Stimulated activated CD4-positive, alpha-beta T cell treated with anti-CD3 and anti-CD28 coated beads, TNF-alpha, amount 100 ng/mL, for 1 hour (primary cell): Measurements from ENCODE around the gene ZNF22.

ENCODE experiments used
- DNase-seq, 3 donors: peaks; one replicate each; pipeline ENCODE4 v3.0.0-alpha.2; 2020; ENCODE audit warnings: low read depth in 3 of 3, low spot score in 1 of 3

Gene ZNF22

DNA sequence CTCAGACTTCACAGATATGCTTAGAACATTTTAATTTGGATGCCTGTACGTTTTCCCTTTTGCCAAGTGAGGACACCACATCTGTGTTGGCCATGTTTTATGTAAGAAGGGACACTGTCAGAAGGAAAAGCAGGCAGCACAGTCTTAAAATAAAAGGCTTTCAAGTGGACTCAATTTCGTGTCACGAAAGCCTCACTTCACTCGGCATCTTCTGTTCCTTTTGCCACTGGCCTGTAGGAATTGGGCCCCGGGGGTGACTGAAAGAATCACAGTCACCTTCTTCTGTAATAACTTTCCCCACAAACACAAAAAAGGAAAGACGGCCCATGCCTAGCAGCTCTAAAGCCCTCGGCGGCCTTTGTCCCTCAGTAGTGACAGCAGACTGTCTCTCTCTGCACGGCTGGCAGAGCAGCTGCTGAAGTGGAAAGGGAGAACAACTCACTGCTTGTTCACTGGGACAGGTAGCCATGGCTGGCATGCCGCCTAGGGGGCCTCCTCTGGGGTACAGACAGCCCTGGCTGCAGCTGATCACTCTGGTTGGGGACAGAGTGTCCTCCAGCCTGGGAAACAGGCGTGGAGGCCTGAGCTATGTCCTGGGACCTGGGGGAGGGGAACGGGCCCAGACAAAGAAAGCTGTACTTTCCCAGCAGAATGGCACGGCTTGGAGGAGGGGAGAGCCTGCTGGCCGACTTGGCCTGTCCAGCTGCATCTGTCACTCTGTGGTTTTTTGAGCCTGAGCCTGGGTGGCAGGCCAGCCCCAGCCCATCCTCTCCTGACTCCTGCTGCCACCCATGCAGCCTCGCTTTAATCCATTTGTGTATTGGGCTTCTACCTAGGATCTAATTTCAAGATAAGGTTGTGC, 36.7 kb upstream of the ZNF22 start:
- DNase-seq: no peak

DNA sequence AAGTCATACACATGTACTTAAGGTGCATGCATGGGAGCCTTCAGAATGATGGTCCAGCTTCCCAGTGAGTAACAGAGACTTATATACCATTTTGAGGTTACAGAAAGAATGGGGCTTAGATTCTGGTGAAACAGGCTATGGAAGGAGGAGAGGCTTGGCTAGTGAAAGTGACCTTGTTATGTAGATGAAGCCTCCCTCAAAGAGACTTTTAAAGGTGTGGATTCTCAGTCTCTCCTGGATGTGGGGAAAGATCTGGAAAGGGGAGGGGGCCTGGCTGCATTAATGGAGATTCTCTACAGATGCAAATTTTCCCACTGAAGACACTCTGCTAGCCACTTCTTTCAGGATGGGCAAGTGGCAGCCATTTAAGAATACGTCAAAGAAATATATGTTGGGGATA, 35.6 kb upstream of the ZNF22 start:
- no peak for DNase-seq

DNA sequence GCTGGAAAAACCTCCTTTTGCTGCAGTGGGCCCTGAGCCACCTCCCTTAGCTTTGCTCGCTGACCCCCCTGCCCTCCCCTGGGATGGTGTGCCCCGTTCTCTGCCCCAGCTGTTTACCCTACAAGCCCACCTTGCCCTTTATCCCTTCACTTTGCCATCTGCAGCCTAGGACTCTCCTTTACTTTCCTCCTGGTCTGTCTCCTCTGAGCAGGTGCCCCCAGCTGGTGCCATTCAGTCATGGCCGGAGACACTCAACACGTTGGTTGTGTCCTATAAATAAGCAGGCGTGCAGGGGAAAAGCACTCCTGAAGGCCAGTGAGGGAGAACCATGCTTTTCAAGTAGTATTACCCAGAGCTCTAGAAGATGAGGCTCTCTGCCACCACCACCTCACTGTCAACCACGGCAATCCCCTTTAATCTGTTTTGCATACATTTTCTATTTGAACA, 35.0 kb upstream of the ZNF22 start:
- no peak for DNase-seq

DNA sequence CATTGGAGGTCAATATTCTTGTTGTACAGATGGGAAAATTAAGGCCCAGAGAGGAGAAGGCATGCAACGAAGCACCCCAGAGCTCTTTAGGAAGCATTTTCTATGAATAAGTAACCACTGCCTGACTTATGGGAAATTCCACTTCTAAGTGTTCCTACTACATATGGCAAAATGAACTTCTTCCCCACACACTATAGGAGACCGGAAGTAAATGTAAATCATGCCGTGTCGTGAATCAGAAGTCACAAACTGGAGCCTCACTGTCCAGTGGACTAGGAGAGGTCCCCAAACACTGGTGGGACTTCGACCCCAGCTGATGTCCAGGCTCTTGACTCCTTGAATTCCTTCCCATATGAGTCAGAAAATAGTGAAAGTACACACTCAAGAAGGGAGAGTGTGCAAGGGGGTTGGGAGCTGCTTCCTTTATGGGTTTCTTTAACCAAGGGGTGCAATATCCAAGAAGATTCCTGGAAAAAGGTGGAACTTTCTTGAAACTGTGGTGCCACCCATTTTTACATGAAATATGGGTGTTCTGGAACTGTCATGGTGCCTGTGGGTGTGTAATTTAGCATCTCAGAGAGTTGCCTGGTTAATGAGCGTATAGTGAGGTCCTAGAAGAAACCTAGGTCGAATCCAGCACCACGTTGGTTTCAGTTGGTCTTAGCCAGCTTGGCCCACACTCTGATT, 34.5 kb upstream of the ZNF22 start:
- DNase-seq: no peak

DNA sequence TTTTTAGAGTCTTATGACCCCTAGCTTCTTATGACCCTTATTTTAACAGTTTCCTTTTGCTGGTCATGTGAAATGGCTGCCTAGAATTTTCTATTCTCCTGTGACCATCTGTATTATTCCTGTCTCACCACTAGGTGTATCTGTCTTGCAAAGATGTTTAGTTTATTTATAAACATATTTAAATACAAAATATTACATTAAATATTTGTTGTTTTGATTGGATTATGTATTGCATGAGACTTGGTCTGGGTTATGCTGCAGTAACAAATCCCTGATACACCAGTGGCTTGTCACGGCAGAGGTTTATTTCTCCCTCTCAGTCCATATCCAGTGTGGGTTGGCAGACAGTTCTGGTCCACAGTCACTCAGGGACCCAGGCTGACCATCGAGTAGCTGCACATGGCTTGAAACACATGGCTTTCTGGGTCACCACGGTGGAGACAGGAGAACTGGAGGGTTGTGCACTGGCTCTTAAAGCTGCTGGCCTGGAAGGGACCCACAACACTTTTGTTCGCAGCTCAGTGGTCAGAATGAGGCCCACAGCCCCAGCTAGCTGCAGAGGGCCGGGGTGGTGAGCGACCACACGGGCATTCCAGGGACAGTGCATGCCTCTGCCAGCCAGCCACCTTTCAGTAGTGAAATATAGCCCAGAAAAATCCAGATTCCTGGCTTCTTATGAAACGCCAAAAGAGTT, 33.8 kb upstream of the ZNF22 start:
- no peak for DNase-seq

DNA sequence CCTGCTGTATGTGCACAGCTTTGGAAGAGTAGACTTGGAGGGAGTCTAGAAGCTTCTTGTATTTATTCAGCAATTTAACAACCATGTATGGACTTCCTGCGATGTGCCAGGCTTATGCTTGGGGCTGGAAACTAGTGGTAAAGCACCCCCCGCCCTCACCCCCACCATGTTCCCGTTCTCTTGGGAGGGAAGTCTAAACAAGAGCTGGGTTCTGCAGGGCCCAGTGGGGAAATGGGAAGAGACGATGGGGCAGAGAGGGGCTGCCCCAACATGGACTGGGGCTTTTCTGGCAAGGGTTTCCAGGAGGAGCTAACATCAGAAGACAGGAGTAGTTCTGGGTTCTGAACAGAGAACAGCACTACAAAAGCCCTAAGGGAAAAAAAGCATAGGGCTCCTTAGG, 33.1 kb upstream of the ZNF22 start:
- no peak for DNase-seq

DNA sequence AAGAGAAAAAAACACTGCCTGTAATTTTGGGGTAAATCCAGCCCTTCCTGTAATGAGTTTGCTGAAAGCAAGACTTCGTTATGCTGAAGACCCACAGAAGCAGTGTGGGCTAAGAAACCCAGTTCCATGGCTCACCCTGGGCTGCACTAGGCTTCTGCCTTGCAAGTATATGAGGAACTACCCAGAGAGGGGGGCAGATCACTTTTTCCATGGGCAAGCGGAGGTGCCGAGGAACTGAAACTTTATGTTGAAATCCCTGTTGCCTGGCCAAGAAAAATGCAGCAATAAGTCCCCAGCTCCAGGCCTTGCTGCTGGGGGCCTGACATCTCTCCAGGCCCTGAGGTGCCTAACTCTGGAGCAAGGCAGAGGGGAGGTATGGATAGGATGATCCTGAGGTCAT, 32.6 kb upstream of the ZNF22 start:
- no peak for DNase-seq

DNA sequence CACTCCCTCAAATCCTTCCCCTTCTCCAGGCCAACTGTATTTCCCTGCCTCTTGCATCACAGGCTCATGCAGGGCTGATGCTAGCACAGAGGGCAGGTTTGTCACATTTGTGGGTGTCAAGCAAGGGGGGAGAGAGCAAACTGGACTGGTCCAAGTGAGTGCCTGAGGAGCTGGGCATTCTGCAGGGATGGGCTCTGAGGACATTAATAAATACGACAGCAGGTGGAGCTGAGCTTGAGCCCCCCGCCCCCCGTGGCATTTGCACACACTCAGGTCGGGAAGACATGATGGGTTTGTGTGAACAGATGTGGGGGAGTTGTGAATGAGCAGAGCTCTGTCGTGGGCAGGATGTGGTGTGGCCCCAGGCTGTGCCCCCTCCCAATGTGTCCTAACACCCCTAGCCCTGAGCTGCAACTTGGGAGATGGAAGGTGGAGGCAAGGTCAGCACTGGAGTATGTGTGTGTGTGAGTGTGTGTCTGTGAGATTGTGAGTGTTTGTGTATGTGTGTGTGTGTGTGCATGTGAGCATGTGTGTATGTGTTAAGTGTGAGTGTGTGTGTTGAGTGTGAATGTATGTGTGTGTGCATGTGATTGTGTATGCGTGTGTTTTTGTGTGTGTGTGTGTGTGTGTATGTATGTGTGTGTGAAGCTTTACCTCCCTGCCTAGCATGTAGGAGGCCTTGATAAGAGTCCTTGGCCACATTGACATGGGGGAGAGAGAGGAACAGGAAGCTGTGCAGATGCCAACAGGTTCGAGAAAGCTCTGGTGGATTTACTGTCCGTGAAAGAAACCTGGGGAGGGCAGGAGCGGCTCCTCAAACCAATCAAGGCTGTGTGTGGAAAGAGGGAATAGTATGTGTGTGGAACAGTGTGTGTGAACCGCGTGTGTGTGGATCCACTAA, 32.0 kb upstream of the ZNF22 start:
- no peak for DNase-seq

DNA sequence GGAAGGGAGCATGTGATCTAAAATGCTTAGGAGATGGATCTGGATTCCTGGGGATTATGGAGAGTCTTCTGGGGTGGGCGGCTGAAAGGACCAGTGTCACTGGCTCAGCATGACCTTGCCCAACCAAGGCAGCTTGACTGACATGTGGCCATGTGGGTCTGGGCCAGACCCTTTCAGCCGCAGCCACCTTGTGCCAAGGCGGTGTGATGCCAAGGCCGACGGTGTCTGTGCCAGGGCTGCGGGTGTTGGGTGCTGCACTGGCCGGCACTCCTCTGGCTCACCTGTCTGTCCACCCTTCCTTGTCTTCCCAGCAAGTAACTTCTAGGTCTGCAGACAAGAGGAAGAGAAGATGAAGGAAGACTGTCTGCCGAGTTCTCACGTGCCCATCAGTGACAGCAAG, 30.9 kb upstream of the ZNF22 start:
- no peak for DNase-seq

DNA sequence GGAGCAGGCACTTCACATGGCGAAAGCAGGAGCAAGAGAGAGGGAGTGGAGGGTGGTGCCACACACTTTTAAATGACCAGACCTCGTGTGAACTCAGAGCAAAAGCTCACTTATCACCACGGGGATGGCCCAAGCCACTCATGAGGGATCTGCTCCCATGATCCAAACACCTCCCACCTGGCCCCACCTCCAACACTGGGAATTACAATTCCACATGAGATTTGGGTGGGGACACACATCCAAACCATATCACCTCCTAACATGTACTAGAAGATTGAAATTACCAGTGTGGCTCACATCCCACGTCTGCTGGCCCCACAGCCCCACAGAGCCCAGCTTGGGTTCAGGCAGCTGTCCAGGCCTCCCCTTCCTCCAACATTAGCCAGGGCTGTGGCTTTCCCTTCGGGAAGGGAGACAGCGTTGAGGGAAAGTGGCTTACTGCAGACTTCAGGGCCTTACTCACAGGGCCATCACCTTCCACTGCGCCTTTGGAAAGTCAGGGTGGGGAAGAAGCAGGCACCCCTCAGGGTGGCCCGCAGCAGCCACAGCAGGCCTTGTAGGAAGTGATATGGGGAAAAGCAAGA, 29.8 kb upstream of the ZNF22 start:
- no peak for DNase-seq

DNA sequence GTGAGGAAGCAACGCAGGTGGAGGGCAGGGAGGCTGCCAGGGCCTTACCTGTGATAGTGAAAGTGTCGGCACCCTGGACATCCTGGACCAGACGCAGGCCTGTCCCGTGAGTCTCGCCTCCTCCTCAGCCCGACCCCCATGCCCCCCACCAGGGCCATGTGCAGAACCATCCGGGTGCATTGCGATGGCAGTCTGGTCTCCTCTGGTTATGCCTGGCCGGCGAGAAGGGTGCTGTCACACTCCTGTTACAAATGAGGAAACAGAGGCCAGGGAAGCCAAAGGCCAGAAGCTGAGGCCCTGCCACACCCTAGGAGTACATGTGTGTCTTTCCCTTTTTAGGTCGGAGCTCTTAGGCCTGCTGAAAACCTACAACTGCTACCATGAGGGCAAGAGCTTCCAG, 29.3 kb upstream of the ZNF22 start:
- DNase-seq: no peak

DNA sequence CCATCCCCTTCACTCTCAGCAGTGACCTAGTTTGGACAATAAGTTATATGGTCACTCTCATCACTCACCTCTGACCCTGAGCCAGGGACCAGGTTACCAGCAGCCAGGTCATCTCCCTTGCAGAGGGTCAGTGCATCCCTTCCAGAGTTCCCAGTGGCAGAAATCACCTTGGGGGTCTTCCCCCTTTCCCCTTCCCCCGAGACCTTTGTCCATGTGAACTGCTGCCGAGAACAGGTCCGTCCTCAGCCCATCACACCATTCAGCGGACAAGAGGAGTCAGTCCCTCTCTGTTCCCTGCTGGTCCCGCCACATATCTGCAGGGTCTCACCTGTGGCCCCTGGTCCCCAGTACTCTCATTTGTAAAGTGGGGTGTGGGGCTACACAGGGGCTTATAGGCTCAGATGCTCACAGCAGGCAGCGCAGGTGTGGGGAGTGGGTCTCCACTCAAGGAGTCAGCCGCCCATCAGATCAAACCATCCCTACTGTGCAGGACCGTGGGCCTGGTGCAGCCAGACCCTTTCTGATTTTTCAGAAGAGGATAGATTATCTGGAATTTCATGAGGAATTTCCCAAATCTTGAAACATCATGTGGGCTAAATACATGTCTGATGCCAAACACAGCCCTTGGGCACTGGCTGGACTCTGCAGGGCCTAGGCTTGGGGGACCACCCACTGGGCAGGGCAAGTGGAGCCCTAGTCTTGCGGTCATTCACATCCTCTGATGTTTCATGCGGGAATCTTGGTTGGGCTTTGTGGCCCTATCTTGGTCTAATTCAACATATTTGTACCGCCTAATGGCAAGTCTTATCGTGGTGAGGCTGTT, 28.6 kb upstream of the ZNF22 start:
- DNase-seq: no peak

DNA sequence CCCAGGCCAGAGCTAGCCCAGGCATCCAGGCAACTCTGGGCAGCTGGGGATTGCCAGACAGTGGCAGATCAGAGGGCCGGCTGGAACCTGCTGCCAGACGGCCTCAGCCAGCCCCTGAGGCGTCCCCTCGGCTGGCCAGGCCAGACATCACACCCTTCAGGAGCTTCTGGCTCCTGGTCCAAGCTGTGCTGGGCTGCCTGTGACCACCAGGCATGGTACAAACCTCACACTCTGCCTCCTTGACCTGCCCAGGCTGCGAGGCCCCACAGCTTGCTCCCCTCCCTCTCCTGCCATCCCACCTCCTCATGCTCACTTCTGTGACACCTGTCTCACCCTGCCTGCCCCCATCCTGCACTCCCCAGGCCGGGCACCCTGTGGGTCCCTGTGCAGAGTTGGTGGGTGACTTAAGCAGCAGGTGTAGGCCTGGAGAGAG, 27.8 kb upstream of the ZNF22 start:
- no peak for DNase-seq

DNA sequence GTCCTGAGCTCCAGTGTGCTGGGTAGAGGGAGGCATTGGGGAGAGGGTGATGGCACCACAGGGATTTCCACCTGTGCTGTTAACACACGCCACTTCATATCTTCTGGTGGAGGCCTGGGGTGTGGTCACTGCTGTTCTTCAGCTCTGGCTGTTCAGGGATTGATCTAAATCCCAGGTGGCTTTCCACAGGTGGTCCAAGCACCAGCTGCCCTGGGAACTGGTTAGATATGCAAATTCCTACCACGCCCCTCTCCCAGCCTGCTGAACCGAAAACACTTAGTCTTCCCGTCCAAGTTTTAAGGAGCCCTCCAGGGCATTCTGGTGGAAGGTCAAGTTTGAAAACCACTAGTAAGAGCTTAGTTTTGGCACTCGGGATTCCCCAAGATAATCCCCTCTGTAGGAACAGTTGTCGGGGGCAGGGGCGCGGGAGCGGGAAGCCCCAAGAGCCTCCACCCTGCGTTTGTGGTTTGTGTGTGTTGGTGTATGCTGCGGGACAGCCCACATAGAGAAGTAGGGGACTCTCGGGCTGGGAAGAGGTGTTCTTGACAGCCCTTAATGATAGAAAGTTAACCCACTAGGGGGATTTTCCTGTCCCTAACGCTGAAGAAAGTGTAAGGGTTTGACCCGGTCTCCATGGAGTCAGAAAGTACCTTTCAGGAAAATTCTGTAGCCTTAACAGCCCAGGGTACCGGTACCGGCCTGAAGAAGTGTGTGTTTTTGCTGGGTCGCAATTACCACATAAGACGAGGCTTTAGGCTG, 27.2 kb upstream of the ZNF22 start:
- DNase-seq: no peak

DNA sequence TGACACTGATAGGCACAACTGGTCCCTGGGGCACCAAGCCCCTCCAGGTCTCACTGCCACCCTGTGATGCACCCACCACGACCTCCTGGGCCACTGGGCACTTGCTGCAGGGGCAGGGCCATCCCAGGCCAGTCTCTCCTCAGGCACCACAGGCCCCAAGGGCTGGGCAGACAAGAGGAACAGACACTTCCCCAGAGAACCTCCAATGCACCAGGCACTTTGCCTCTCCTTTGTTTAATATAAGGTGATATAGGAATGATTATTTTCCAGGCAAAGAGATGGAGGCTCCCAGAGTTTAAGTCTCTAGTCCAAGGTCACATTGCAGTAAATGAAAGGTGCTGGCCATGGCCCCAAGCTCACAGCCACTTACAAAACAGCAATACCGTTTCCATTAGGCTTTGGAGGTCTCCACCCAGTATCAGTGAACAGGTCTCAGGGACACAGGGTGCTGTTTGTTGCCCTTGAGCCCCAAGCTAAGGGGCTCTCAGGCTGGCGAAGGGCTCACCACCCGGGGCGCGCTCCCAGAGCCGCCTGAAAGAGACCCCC, 26.6 kb upstream of the ZNF22 start:
- DNase-seq: no peak

DNA sequence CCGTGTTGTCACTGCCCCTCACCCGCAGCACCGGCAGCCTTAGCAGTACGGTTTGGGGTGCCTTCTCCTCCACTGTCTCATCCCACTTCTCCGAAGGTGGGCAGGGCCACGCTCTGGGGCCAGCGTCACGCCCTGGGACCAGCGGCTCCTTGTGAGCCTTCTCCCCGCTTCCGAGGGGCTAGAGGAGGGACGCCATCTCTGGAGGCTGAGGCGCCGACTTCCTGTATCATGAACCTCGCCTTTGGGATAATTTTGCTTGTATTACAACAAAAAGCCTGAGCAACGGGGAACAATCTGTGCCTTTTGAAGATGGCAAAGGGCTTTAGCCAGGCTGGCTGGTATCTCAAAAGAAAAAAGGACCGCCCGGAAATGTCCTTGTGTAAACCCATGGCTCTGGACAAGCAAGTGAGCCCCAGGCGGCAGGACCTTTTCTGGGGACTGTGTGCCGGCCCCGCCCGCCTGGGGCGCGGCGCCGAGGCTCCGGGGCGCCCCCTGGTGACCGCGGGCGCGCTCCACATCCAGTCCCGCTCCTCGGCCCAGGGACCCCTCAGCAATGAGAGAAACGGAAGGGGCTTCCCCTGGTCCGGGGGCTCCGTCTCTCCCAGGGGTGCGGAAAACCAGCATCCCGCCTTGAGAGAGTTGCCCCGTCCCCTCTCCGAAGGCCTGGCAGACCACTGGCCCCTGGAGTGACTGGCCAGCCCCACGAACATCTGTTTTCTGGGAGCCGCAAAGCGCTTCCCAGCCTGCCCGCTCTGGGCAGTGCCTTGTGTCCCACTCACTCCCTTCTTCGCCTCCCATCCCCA, 25.9 kb upstream of the ZNF22 start:
- peak in 2 of 3 donors; percentile 44 to 54 for DNase-seq

DNA sequence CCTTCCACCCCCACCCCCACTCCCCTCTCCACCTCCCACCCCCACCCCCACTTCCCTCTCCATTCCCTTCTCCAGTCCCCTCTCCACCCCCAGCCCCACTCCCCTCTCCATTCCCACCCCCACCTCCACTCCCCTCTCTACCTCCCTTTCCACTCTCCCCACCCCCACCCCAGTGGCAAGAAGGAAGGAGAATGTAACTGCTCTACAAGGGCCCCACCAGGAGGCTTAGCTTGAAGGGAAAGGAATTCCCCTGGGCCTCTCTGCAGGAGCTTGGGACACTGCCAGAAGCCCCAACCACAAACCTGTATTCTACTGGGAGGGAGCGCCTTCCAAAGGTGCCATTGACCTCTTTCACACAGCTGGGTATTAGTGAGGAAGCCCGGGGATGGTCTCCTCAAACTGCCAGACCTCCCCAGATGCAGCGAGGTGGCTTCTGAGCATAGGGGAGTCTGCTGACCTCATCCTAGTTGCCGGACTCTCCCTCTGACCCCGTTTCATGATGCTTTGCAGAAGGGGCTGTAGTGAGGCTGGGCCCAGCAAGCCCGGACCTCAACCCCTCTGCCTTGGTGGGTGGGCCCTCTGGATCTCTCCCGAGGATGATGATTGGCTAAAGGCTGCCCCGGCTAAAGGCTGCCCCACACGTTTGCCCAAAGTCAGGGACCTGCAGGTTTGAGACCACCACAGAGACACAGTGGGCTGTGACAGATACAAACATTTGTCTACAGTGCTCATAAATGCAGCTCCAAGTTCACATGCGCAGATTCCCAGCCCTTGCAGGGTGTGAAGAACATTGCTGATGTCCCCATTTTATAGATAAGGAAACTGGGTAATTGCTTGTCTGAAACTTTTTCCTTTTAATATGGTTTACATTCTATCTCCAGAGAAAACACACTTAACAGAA, 25.0 kb upstream of the ZNF22 start:
- no peak for DNase-seq
